Neural crest cell (in vitro differentiated cells): ENCODE results near the gene ARHGEF2. TPM values are rescaled to one million over a fixed set of nuclear protein-coding genes. Genes with fewer than 3 reads are reported as not detected.

Experiments
- DNase-seq: peaks from one replicate; pipeline ENCODE4 v3.0.0; 2021; ENCODE audit warnings: low read depth, mixed read lengths, low spot score
- H3K27ac Mint-ChIP-seq: one replicate; pipeline ENCODE4 v1.8.0; 2021; ENCODE audit warnings: mild to moderate bottlenecking, mixed read lengths; ENCODE audit not compliant: unreplicated experiment
- H3K27me3 Mint-ChIP-seq: 2 replicates; pipeline ENCODE4 v1.8.0; 2021; ENCODE audit warnings: low read depth, mild to moderate bottlenecking, mixed read lengths
- H3K36me3 Mint-ChIP-seq: 2 replicates; pipeline ENCODE4 v1.8.0; 2021; ENCODE audit warnings: low read depth, mild to moderate bottlenecking, mixed read lengths
- H3K4me1 Mint-ChIP-seq: 2 replicates; pipeline ENCODE4 v1.8.0; 2021; ENCODE audit warnings: mixed read lengths
- H3K4me3 Mint-ChIP-seq: one replicate; pipeline ENCODE4 v1.8.0; 2021; ENCODE audit warnings: mild to moderate bottlenecking, mixed read lengths
- H3K9me3 Mint-ChIP-seq: 2 replicates; pipeline ENCODE4 v1.8.0; 2021; ENCODE audit warnings: mixed read lengths
- total RNA-seq: library from RNA; stranded (reverse); gene quantifications from 2 replicates; pipeline ENCODE4 v1.2.1, GENCODE V29; 2021
- TF ChIP-seq, protein P1 (sequence below): fragments of 200-600 bp; sonication (generic); conservative IDR thresholded peaks from 2 replicates; pipeline ENCODE4 v1.5.0; 2021; ENCODE audit warnings: antibody characterized with exemption, mild to moderate bottlenecking

The ARHGEF2 gene
- total RNA-seq, 1 donor from 2014 or later = 97.6 TPM

DNA sequence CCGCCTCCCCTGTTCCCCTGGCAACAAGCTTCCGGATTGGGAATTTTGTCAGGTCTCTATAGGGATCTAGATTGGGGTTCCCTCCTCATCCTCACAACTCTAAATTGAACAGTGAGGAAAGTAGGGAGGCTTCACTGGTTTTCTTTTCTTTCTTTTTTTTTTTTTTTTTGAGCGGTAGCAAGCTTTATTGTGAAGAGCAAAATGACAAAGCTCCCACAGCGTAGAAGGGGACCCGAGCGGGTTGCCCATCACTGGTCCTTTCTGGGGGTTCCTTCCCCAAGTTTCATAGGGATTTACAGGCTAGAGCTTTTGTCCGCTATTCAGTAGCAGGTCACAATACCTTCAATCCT lies 10.3 kb downstream of the ARHGEF2 start:
- Mint-ChIP-seq H3K27ac (peak overlapping the region; percentile 93), H3K9me3 (no peaks in the 10 kb centered on the region), H3K27me3 (no peaks in the 10 kb centered on the region), H3K4me1 (peaks cover 56% of the 10 kb centered on the region), H3K4me3 (peak overlapping the region; percentile 29), H3K36me3 (peaks cover 10% of the 10 kb centered on the region)
- no peak for DNase-seq
- TF ChIP-seq, protein P1, sequence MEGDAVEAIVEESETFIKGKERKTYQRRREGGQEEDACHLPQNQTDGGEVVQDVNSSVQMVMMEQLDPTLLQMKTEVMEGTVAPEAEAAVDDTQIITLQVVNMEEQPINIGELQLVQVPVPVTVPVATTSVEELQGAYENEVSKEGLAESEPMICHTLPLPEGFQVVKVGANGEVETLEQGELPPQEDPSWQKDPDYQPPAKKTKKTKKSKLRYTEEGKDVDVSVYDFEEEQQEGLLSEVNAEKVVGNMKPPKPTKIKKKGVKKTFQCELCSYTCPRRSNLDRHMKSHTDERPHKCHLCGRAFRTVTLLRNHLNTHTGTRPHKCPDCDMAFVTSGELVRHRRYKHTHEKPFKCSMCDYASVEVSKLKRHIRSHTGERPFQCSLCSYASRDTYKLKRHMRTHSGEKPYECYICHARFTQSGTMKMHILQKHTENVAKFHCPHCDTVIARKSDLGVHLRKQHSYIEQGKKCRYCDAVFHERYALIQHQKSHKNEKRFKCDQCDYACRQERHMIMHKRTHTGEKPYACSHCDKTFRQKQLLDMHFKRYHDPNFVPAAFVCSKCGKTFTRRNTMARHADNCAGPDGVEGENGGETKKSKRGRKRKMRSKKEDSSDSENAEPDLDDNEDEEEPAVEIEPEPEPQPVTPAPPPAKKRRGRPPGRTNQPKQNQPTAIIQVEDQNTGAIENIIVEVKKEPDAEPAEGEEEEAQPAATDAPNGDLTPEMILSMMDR = no peak

- Mint-ChIP-seq H3K9me3 (no peaks in the 10 kb centered on the region), H3K27ac (peak overlapping the region; percentile 93), H3K36me3 (peaks cover 10% of the 10 kb centered on the region), H3K4me1 (peaks cover 51% of the 10 kb centered on the region), H3K27me3 (no peaks in the 10 kb centered on the region), H3K4me3 (peak overlapping the region; percentile 29)
- no peak for DNase-seq
- TF ChIP-seq, protein P1 = no peak
Observed at GRCh38 chr1:155967341-155968050, 10.9 kb downstream of the ARHGEF2 start.

GRCh38 chr1:155966750-155967149 lies 11.6 kb downstream of the ARHGEF2 start:
- TF ChIP-seq, protein P1 = no peak
- H3K9me3 Mint-ChIP-seq = no peaks in the 10 kb centered on the region
- H3K27ac Mint-ChIP-seq = no peak overlapping the region
- H3K36me3 Mint-ChIP-seq = peaks cover 10% of the 10 kb centered on the region
- DNase-seq = no peak
- H3K27me3 Mint-ChIP-seq = no peaks in the 10 kb centered on the region
- peaks cover 44% of the 10 kb centered on the region for H3K4me1 Mint-ChIP-seq
- H3K4me3 Mint-ChIP-seq = no peak overlapping the region

DNA sequence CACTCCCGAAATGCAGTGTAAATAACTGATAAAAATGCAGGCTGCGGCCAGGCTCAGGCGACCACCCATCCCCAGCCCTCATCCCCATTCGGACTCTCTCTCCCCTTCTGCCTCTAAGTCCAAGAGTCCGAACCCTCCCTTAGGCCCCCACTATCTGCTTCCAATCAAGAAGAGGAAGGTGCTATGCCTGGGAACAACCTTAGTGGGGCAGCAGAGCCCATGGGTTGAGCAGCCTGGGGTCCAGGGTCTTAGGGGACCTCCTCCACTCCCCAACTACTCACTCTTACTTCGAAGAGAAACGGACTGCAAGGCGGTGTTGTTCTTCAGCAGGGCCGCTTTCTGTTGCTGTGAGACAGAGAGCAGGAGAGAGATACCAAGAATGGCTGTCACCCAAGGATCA lies 12.2 kb downstream of the ARHGEF2 start:
- no peak overlapping the region for H3K27ac Mint-ChIP-seq
- no peaks in the 10 kb centered on the region for H3K27me3 Mint-ChIP-seq

DNA sequence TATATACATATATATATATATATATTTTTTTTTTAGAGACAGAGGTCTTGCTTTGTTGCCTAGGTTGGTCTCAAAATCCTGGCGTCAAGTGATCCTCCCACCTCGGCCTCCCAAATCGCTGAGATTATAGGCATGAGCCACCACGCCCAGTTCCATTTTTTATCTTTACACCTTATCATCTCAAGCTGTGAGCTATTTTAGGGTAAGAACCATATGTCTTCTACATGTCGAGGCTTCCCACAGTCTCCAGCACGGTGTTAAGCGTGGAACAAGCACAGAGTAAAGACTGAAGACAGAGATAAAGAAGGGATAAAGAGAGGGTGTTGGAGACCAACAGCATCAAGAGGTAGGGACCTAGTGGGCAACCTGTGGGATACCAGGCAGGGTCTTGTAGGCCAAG lies 14.2 kb downstream of the ARHGEF2 start:
- Mint-ChIP-seq H3K4me3 (no peak overlapping the region), H3K36me3 (peaks cover 9% of the 10 kb centered on the region), H3K27ac (no peak overlapping the region), H3K9me3 (no peaks in the 10 kb centered on the region), H3K4me1 (peaks cover 24% of the 10 kb centered on the region), H3K27me3 (no peaks in the 10 kb centered on the region)
- TF ChIP-seq, protein P1 = no peak
- no peak for DNase-seq

More for the DNA sequence above, 12.2 kb downstream of the ARHGEF2 start:
- TF ChIP-seq, protein P1 = no peak
- Mint-ChIP-seq H3K4me3 (no peak overlapping the region), H3K36me3 (peaks cover 10% of the 10 kb centered on the region), H3K9me3 (no peaks in the 10 kb centered on the region), H3K4me1 (peaks cover 43% of the 10 kb centered on the region)
- DNase-seq = no peak
